ENCODE results near the gene IQSEC3.
A peak's percentile ranks its signal among the peaks of the same experiment; 100 is the strongest.

The IQSEC3 gene

DNA sequence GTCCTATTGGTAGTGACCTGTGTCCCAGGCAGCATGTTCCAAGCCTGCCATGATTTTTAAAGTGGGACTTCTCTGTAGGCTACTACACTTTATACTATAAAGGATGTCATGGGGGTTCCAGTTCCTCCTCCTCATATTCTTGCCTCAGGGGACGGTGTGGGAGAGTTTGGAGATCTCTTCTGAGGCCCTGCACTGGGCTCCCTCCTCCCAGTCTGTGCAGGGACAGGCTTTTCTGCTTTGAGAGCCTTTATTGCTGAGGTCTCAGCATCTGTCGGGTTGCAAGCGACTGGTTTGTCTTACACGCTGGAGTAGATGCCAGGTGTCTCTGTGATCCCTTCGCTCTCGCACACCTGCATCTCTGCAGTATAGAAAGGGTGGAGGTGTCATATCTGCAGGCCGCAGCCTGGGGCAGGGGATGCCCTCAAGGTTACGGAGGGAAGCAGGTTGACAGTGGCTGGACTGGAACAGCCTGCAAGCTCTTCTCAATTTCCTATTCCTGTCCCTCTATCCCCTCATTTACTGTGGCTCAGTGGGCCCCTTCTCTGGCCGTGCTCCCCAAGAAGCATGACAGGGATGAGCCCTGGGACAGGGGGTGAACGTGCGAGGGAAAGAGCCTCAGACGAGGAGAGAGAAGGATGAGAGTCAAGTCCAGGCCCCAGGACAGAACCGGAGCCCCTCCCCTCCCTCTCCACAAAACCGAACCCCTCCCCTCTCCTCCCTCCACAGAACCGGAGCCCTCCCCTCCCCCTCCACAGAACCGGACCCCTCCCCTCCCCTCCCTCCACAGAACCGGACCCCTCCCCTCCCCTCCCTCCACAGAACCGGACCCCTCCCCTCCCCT is 96.1 kb downstream of the IQSEC3 start:
- Histone ChIP-seq H3K79me2 (ENCODE audit: insufficient read depth, low read length) (no peaks in the 10 kb centered on the region), H3K36me3 (ENCODE audit: insufficient read depth, low read length) (no peaks in the 10 kb centered on the region), H4K20me1 (ENCODE audit: insufficient read depth, low read length, poor library complexity, severe bottlenecking) (no peaks in the 10 kb centered on the region), H3K9me3 (ENCODE audit: insufficient read depth, low read depth, low read length) (no peaks in the 10 kb centered on the region), H3F3A (ENCODE audit: low read depth) (peaks cover 3% of the 10 kb centered on the region; the same call in 1 of the 2 replicates), H3K4me3 (ENCODE audit: low read length, poor library complexity, severe bottlenecking) (no peak overlapping the region), H3K4me1 (ENCODE audit: insufficient read depth, low read length, poor library complexity, severe bottlenecking) (peaks cover 44% of the 10 kb centered on the region), H3K9me2 (replicated peaks; ENCODE audit: low read depth, low read length) (no peaks in the 10 kb centered on the region), H3K27me3 (ENCODE audit: insufficient read depth, low read length, poor library complexity, severe bottlenecking) (no peaks in the 10 kb centered on the region), H2AFZ (ENCODE audit: low read length) (no peak overlapping the region), H3K9ac (ENCODE audit: low read depth, low read length, poor library complexity, severe bottlenecking) (no peak overlapping the region), H3K4me2 (ENCODE audit: low read depth, low read length, poor library complexity, severe bottlenecking) (no peak overlapping the region)
- TF ChIP-seq EZH2phosphoT487 (IDR thresholded peaks at IDR 0.05; ENCODE audit: borderline replicate concordance) (no peak), CTCF (conservative IDR thresholded peaks at IDR 0.05; ENCODE audit: low read length) (no peak)

GRCh38 chr12:163406-163986 is 96.9 kb downstream of the IQSEC3 start:
- H3K27me3 ChIP-seq (ENCODE audit: insufficient read depth, low read length, poor library complexity, severe bottlenecking), result no peaks in the 10 kb centered on the region
- no peak overlapping the region for H2AFZ ChIP-seq (ENCODE audit: low read length)
- H3K4me2 ChIP-seq (ENCODE audit: low read depth, low read length, poor library complexity, severe bottlenecking), result peak overlapping the region; percentile 34
- peaks cover 3% of the 10 kb centered on the region; the same call in 1 of the 2 replicates for H3F3A ChIP-seq (ENCODE audit: low read depth)
- no peak overlapping the region for H3K4me3 ChIP-seq (ENCODE audit: low read length, poor library complexity, severe bottlenecking)
- TF ChIP-seq EZH2phosphoT487 (IDR thresholded peaks at IDR 0.05; ENCODE audit: borderline replicate concordance) (no peak), CTCF (conservative IDR thresholded peaks at IDR 0.05; ENCODE audit: low read length) (no peak)
- H3K4me1 ChIP-seq (ENCODE audit: insufficient read depth, low read length, poor library complexity, severe bottlenecking), result peaks cover 52% of the 10 kb centered on the region
- H3K9ac ChIP-seq (ENCODE audit: low read depth, low read length, poor library complexity, severe bottlenecking), result peak overlapping the region; percentile 39
- H4K20me1 ChIP-seq (ENCODE audit: insufficient read depth, low read length, poor library complexity, severe bottlenecking), result no peaks in the 10 kb centered on the region
- H3K9me3 ChIP-seq (ENCODE audit: insufficient read depth, low read depth, low read length), result no peaks in the 10 kb centered on the region
- no peaks in the 10 kb centered on the region for H3K36me3 ChIP-seq (ENCODE audit: insufficient read depth, low read length)
- no peaks in the 10 kb centered on the region for H3K9me2 ChIP-seq (replicated peaks; ENCODE audit: low read depth, low read length)
- no peaks in the 10 kb centered on the region for H3K79me2 ChIP-seq (ENCODE audit: insufficient read depth, low read length)

DNA sequence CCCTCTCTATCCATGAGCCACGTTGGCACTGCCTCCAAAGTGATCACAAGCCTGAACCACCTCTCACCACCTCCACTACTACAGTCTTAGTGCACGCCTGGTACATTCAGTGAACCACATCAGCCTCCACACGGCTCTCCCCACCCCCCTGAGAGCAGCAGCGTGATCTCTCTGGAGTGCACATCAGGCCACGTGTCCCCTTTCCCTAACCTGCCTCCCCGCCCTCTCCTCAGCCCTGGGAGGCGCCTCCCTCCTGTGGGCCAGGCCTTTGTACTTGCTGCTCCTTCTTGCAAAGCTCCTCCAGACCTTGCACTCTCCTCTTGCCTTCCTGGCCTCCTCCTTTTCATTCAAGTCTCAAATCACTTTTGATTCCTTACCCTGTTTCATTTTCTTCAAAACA is 97.6 kb downstream of the IQSEC3 start:
- Histone ChIP-seq H3K4me1 (ENCODE audit: insufficient read depth, low read length, poor library complexity, severe bottlenecking) (peaks cover 59% of the 10 kb centered on the region), H3K9me3 (ENCODE audit: insufficient read depth, low read depth, low read length) (no peaks in the 10 kb centered on the region), H2AFZ (ENCODE audit: low read length) (no peak overlapping the region; the same call in 1 of the 2 replicates), H3K9me2 (replicated peaks; ENCODE audit: low read depth, low read length) (no peaks in the 10 kb centered on the region), H4K20me1 (ENCODE audit: insufficient read depth, low read length, poor library complexity, severe bottlenecking) (no peaks in the 10 kb centered on the region), H3K79me2 (ENCODE audit: insufficient read depth, low read length) (no peaks in the 10 kb centered on the region), H3K4me2 (ENCODE audit: low read depth, low read length, poor library complexity, severe bottlenecking) (peak overlapping the region; percentile 34), H3F3A (ENCODE audit: low read depth) (peaks cover 3% of the 10 kb centered on the region; the same call in 1 of the 2 replicates), H3K36me3 (ENCODE audit: insufficient read depth, low read length) (no peaks in the 10 kb centered on the region), H3K27me3 (ENCODE audit: insufficient read depth, low read length, poor library complexity, severe bottlenecking) (no peaks in the 10 kb centered on the region), H3K9ac (ENCODE audit: low read depth, low read length, poor library complexity, severe bottlenecking) (peak overlapping the region; percentile 39), H3K4me3 (ENCODE audit: low read length, poor library complexity, severe bottlenecking) (no peak overlapping the region)
- TF ChIP-seq EZH2phosphoT487 (IDR thresholded peaks at IDR 0.05; ENCODE audit: borderline replicate concordance) (no peak), CTCF (conservative IDR thresholded peaks at IDR 0.05; ENCODE audit: low read length) (no peak)

Measured in Loucy (cell line).